Measurements from ENCODE around the gene FREY1.

DNA sequence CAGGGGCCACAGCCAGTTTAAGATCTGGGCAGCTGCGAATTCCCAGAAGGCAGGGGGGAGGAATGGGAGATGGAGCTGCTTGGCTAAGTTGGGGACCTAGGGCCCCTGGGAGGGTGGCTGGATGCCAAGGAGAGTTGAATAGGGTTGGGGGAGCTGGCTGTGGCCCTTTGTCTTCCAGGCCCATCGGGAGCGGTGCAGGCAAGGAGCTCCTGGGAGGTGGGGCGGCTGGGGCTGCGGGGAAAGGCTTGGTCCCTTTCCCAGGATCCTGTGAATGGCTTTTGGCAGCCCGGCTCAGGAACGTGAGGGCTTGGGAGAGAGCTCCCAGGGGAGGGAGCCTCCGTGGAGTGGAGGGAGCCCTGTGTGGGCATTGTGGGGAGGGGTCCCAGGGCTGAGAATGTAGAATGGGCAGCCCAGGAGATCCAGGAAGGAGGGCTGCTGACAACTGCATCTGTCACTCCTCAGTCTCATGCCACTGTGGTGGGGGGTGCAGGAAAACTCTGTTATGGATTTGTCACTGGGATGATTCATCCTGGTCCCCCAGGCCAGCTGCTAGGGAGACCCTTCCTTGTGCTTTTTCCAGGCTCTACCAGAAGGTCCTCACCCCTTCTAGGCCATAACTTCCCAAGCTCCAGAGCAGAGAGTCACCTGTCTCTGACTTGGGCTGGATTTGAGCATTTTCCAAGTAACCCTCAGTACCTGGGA is 6.0 kb downstream of the FREY1 start:
- TF ChIP-seq, protein P1, sequence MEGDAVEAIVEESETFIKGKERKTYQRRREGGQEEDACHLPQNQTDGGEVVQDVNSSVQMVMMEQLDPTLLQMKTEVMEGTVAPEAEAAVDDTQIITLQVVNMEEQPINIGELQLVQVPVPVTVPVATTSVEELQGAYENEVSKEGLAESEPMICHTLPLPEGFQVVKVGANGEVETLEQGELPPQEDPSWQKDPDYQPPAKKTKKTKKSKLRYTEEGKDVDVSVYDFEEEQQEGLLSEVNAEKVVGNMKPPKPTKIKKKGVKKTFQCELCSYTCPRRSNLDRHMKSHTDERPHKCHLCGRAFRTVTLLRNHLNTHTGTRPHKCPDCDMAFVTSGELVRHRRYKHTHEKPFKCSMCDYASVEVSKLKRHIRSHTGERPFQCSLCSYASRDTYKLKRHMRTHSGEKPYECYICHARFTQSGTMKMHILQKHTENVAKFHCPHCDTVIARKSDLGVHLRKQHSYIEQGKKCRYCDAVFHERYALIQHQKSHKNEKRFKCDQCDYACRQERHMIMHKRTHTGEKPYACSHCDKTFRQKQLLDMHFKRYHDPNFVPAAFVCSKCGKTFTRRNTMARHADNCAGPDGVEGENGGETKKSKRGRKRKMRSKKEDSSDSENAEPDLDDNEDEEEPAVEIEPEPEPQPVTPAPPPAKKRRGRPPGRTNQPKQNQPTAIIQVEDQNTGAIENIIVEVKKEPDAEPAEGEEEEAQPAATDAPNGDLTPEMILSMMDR (IDR thresholded peaks at IDR 0.05; ENCODE audit: extremely low read depth in 1 of 2, insufficient read depth in 1 of 2, low read depth in 1 of 2, low read length in 2 of 2) = no peak
- TF ChIP-seq MYC (IDR thresholded peaks at IDR 0.05; ENCODE audit: low read depth, low read length) = no peak
- no peak for TF ChIP-seq EZH2 (IDR thresholded peaks at IDR 0.05; ENCODE audit: borderline replicate concordance, low read depth, low read length, severe bottlenecking)
